ENCODE data around the gene SMARCC1.

DNA sequence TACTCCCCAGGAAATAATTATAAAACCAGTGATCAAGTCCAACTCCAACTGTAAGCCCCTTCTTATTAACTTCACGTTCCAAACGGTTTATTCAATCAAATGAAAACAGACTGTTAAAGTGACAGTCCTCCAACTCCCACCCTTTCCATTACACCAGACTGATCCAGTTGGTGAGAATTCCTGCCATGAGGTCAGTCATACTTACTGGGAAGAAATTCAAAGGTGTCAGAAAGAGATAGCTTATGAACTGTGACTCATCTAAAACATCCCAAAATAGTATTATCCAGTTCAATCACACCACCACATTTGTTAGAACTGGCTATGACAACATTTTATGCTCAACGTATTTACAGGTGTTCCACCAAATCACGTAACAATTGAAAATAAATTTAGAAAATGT lies 19.5 kb downstream of the SMARCC1 start:
- TF ChIP-seq, protein P1, sequence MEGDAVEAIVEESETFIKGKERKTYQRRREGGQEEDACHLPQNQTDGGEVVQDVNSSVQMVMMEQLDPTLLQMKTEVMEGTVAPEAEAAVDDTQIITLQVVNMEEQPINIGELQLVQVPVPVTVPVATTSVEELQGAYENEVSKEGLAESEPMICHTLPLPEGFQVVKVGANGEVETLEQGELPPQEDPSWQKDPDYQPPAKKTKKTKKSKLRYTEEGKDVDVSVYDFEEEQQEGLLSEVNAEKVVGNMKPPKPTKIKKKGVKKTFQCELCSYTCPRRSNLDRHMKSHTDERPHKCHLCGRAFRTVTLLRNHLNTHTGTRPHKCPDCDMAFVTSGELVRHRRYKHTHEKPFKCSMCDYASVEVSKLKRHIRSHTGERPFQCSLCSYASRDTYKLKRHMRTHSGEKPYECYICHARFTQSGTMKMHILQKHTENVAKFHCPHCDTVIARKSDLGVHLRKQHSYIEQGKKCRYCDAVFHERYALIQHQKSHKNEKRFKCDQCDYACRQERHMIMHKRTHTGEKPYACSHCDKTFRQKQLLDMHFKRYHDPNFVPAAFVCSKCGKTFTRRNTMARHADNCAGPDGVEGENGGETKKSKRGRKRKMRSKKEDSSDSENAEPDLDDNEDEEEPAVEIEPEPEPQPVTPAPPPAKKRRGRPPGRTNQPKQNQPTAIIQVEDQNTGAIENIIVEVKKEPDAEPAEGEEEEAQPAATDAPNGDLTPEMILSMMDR (IDR thresholded peaks at IDR 0.05): no peak
- no peak for TF ChIP-seq POLR2A (IDR thresholded peaks at IDR 0.05)
